ENCODE results near the gene FAM13A.
A peak's percentile ranks its signal among the peaks of the same experiment; 100 is the strongest.
"Not testable (repeated sequence)": the region's sequence is repeated elsewhere in the genome, so short reads cannot be mapped to it uniquely, and the experiment has no call there.

FAM13A gene

DNA sequence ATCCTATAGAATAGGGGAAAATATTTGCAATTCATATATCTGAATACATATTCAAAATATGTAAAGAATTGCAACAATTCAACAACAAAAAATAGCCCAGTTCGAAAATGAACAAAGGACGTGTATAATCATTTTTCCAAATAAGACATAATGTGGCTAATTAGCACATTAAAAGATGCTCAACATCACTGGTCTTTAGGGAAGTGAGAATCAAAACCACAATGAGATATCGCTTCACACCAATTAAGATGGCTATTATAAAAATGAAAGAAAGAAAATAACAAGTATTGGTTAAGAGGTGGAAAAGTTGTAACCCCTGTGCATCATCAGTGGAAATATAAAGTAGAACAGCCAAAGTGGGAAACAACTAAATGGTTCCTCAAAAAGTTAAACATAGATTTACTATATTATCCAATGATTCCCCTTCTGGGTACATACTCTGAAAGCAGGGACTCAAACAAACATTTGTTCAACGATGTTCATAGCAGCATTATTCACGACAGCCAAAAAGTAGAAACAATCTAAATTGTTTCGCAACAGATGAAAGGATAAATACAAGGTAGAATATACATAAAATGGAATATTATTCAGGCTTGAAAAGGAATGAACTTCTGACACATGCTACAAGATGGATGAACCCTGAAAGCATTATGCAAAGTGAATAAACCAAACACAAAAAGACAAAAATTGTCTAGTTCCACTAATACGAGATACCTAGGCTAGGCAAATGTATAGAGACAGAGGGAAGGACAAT is 12.7 kb downstream of the FAM13A start:
- FAIRE-seq (no peak), DNase-seq (ENCODE audit: insufficient read length, low spot score) (no peak)

GRCh38 chr4:89042055-89042454 is 14.9 kb downstream of the FAM13A start:
- FAIRE-seq, result no peak
- no peak for DNase-seq (ENCODE audit: insufficient read length, low spot score)

GRCh38 chr4:89039730-89040338 is 17.2 kb downstream of the FAM13A start:
- DNase-seq (ENCODE audit: insufficient read length, low spot score) (no peak), FAIRE-seq (no peak)

- FAIRE-seq, result no peak
- DNase-seq (ENCODE audit: insufficient read length, low spot score), result no peak
These were observed 20.4 kb downstream of the FAM13A start for GRCh38 chr4:89036535-89036934.

GRCh38 chr4:89031272-89031671 is 25.7 kb downstream of the FAM13A start:
- no peak for DNase-seq (ENCODE audit: insufficient read length, low spot score)
- FAIRE-seq, result no peak

- DNase-seq (ENCODE audit: insufficient read length, low spot score), result no peak
- FAIRE-seq, result no peak
These were observed 27.4 kb downstream of the FAM13A start for GRCh38 chr4:89029591-89029990.

DNA sequence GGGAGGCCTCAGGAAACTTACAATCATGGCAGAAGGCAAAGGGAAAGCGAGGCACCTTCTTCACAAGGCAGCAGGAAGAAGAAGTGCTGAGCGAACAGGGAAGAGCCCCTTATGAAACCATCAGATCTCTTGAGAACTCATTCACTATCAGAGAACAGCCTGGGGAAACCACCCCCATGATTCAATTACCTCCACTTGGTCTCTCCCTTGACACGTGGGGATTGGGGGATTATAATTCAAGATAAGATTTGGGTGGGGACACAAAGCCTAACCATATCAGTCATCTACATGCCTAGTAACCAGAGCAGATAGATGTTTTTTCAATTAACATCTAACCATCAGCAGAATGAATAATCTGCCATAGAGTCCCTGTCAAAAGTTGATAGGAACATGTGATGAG is 30.4 kb downstream of the FAM13A start:
- FAIRE-seq (no peak), DNase-seq (ENCODE audit: insufficient read length, low spot score) (no peak)

DNA sequence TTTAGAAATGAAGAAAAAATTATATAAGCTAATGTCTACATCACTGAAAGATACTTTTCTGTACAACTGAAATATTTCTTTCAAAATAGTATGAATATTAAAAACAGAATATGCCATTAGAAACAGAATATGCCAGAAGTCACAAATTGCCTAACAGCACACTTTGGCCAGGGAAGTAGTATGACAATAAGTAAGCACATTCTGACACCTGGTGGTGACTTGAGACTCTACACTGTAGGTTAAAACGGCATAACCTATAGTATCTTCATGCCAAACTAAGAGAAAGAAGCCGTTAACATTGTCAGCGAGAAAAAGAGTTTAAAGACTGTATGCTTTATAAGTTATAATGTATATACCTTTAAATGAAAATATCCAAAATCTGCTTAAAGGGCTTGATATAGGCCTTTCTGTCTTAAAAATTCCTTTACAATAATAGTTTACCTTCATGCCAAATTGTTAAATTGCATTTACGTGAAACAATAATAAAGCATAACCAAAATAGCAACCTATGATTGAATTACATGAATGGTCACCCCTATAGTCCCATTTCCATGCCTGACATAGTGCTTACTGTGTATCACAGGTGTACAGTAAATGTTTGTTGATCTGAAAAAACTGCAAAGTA is 32.8 kb downstream of the FAM13A start:
- FAIRE-seq, result no peak

GRCh38 chr4:89023140-89023539 is 33.8 kb downstream of the FAM13A start:
- FAIRE-seq (no peak), DNase-seq (ENCODE audit: insufficient read length, low spot score) (no peak)

More for the DNA sequence above, 32.8 kb downstream of the FAM13A start:
- DNase-seq (ENCODE audit: insufficient read length, low spot score), result peak; percentile 47

- no peak for DNase-seq (ENCODE audit: insufficient read length, low spot score)
- FAIRE-seq, result no peak
These were observed 34.4 kb downstream of the FAM13A start for GRCh38 chr4:89022426-89023128.

GRCh38 chr4:89021684-89022083 is 35.3 kb downstream of the FAM13A start:
- FAIRE-seq (no peak), DNase-seq (ENCODE audit: insufficient read length, low spot score) (no peak)

GRCh38 chr4:89021062-89021461 is 35.9 kb downstream of the FAM13A start:
- FAIRE-seq, result no peak

GRCh38 chr4:89014897-89015296 is 42.1 kb downstream of the FAM13A start:
- not testable (repeated sequence) for DNase-seq (ENCODE audit: insufficient read length, low spot score); FAIRE-seq

More at GRCh38 chr4:89021062-89021461, 35.9 kb downstream of the FAM13A start:
- DNase-seq (ENCODE audit: insufficient read length, low spot score), result no peak

DNA sequence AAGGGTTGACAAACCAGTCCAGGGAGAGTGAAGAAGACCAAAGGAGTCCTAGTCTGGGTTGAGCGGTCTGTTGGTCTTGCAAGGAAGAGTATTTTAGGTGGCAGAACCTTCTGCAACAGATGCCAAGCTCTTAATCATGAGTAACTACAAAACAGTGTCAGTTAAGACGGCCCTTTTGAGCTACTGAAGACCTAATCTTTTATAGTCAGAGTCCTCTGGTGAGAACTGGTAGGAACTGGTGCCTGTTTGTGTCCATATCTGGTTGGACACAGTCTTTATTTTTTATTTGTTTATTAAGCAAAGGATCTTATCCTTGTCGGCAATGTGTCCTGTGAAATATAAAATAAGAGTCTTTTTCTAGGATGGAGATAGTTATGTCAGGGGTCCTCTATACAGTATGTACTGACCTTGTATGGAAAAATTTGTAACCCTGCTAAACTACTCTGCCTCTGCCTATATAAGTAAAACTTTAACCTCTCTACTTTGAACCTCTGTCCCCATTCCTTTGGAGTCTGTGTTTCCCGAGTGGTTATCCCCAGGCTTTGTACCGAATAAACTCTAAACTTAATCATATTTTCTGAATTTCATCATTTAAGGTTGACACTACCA is 47.1 kb downstream of the FAM13A start:
- FAIRE-seq (no peak), DNase-seq (ENCODE audit: insufficient read length, low spot score) (no peak)

GRCh38 chr4:89009115-89009514 is 47.9 kb downstream of the FAM13A start:
- FAIRE-seq, result no peak

GRCh38 chr4:89008166-89008565 is 48.8 kb downstream of the FAM13A start:
- DNase-seq (ENCODE audit: insufficient read length, low spot score) (no peak), FAIRE-seq (no peak)

More at GRCh38 chr4:89009115-89009514, 47.9 kb downstream of the FAM13A start:
- DNase-seq (ENCODE audit: insufficient read length, low spot score), result no peak

- no peak for DNase-seq (ENCODE audit: insufficient read length, low spot score)
- no peak for FAIRE-seq
These were observed 49.5 kb downstream of the FAM13A start for GRCh38 chr4:89007338-89007939.

DNA sequence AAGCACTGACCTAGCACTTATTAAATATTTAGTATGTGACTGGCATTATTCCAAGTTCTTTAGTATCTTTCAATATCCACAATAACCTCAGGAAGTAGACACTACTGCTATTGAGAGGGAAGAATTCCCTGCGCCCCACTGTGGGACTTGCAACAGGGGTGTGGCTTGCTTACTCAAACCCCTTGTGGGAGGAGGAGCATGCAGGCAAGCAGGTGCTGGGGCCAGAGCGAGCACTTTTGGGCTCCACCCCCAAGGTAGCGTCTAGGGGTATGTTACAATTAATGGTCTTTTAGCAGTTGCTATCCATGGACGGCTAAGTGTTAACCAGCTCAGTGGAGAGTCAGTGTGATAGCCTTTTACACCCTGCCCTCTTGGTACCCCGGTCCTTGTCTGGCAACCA is 50.7 kb downstream of the FAM13A start:
- FAIRE-seq (no peak), DNase-seq (ENCODE audit: insufficient read length, low spot score) (no peak)

GRCh38 chr4:89005066-89005465 is 51.9 kb downstream of the FAM13A start:
- not testable (repeated sequence) for DNase-seq (ENCODE audit: insufficient read length, low spot score); FAIRE-seq

Measured in HTR-8/SVneo (cell line).